ENCODE measurements around the gene DCAF4L1. TPM values are rescaled to one million over a fixed set of nuclear protein-coding genes. Genes with fewer than 3 reads are reported as not detected.

DCAF4L1 gene
- total RNA-seq (2022; extraction: Qiagen RNA extraction; ENCODE audit: low read depth), result 0.11 to 0.19 TPM (median 0.12 TPM) in 5 replicates

GRCh38 chr4:41981456-41981855 lies at the start of gene DCAF4L1:
Gene DCAF4L1, plus strand, starts transcription at chr4:41981756. Its CDS starts 37 bp downstream, at chr4:41981793.

GRCh38 chr4:41934901-41935651 lies 46.5 kb upstream of the DCAF4L1 start, which contains the start of gene TMEM33:
Gene TMEM33, plus strand, starts transcription at chr4:41935429. Its CDS starts 56 bp downstream, at chr4:41935485.

GRCh38 chr4:41990365-41991111 lies 9.0 kb downstream of the DCAF4L1 start, which contains the start of gene SLC30A9:
Gene SLC30A9, plus strand, starts transcription at chr4:41990530. Its CDS starts 122 bp downstream, at chr4:41990652.

Other genes starting within 250 kb of the DCAF4L1 start
- gene PHOX2B, start 233.0 kb upstream of the DCAF4L1 start, total RNA-seq (2022; extraction: Qiagen RNA extraction; ENCODE audit: low read depth), result not detected in 5 replicates
- gene TMEM33, start 46.3 kb upstream of the DCAF4L1 start, total RNA-seq (2022; extraction: Qiagen RNA extraction; ENCODE audit: low read depth), result 27.6 to 51.8 TPM (median 46.1 TPM) in 5 replicates
- gene SLC30A9, start 8.8 kb downstream of the DCAF4L1 start, total RNA-seq (2022; extraction: Qiagen RNA extraction; ENCODE audit: low read depth), result 20.5 to 40.8 TPM (median 27.1 TPM) in 5 replicates
- not detected in 5 replicates for gene BEND4, start 170.9 kb downstream of the DCAF4L1 start, total RNA-seq (2022; extraction: Qiagen RNA extraction; ENCODE audit: low read depth)